GM18907 (cell line): Measurements from ENCODE around the gene ZBTB37.
"Not testable (repeated sequence)": the region's sequence is repeated elsewhere in the genome, so short reads cannot be mapped to it uniquely, and the experiment has no call there.

Experiments
- ATAC-seq: cut with Tn5 transposase; IDR thresholded peaks from one replicate; pipeline ENCODE4 v1.9.1; 2021; ENCODE audit warnings: mild to moderate bottlenecking, moderate library complexity; ENCODE audit not compliant: unreplicated experiment

Gene ZBTB37

GRCh38 chr1:173864179-173864867, 3.9 kb upstream of the ZBTB37 start:
- ATAC-seq = no peak

- ATAC-seq = no peak
These were observed 2.6 kb upstream of the ZBTB37 start for GRCh38 chr1:173865468-173866164.

DNA sequence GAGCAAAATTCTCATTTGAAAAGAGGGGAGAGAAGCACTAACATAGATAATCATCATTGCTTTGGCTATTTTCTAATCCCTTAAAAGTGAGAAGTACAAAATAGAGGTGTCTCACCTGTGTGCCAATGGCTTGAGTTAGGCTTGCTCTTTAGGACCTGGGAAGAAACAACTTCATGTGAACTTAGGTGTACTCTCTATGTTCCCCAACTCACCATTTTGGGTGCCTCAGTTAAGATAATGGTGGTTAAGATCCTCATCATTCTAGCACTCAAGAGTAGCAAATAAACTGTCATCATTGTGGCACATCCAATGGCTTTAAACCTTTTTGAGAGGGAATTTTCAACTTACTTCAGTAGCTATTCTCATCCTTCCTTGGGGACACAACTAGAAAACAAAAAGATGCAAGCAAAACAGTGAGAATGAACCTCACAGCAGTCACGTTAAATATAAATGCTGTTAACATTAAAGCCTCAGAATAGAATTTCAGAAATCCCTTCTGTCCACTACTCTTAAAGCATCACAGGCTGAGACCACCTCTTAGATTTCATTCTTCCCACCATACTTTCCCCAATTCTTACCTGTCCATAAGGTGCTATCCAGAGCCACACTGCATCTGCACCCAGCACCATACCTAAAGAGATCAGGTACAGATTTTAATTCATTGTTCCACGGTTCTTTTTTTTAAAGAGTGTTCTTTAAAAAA, 1.6 kb upstream of the ZBTB37 start:
- no peak for ATAC-seq

DNA sequence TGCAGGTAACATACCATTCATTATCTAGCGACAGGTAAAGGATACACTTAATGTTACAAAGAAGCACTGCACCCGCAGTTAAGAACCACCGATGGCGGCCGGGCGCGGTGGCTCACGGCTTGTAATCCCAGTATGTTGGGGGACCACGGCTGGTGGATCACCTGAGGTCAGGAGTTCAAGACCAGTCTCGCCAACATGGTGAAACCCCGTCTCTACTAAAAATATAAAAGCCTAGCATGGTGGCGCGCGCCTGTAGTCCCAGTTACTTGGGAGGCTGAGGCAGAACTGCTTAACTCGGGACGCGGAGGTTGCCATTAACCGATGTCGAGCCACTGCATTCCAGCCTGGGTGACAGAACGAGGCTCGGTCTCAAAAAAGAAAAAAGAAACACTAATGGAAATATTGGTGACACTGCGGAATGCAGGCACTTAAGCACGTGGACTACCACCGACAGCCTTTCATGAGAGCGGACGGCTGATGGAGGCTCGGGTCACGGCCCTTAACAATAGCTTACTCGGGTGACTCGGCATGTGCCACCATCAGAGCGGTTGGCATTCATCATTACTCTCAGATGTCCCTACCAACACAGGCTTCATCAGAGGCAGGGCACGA, 933 bp upstream of the ZBTB37 start:
- ATAC-seq = no peak

DNA sequence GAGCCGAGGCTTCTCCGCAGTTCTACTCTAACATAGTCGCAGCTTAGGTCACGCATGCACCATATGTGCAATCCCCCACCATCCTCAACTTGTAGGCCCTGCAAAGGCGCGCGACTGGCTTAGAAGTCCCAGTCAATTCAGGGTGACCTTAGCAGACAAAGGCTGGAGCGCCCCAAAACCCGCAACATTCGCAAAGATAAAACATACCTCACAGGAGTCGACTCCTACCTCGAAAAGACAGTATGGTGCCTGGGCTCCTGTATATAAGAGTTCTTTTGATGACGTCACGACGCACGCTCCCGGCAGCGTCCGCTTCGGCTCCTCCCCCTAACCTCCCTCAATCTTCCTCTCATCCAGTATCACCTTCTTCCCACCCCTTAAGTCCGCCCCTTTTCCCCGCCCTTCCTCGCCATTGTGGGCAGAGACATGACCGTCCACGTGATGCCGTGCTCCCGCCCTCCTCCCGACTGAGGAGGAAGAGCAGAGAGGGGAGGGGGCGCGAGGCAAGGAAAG, 371 bp upstream of the ZBTB37 start, which contains the start of gene GAS5:
Gene GAS5 (minus strand): TSS at position 237 of the 513 bp plus-strand sequence.
- peak; percentile 79 for ATAC-seq

- ATAC-seq = no peak
These were observed 810 bp downstream of the ZBTB37 start for GRCh38 chr1:173869021-173869359.

DNA sequence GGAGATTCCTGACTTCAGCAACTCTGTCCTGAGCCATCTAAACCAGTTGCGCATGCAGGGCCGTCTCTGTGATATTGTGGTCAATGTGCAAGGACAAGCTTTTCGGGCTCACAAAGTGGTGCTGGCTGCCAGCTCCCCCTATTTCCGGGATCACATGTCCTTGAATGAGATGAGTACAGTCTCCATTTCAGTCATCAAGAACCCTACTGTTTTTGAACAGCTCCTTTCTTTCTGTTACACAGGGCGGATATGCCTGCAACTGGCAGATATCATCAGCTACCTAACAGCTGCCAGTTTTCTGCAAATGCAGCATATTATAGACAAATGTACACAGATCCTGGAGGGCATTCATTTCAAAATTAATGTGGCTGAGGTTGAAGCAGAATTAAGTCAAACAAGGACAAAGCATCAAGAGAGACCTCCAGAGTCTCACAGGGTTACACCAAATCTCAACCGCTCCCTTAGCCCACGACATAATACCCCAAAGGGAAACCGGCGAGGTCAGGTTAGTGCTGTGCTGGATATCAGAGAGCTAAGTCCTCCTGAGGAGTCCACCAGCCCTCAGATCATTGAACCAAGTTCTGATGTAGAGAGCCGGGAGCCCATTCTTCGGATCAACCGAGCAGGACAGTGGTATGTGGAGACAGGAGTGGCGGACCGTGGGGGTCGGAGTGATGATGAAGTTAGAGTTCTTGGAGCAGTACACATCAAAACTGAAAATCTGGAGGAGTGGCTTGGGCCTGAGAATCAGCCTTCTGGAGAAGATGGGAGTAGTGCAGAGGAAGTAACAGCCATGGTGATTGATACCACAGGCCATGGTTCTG, 2.3 kb downstream of the ZBTB37 start:
- ATAC-seq = no peak

DNA sequence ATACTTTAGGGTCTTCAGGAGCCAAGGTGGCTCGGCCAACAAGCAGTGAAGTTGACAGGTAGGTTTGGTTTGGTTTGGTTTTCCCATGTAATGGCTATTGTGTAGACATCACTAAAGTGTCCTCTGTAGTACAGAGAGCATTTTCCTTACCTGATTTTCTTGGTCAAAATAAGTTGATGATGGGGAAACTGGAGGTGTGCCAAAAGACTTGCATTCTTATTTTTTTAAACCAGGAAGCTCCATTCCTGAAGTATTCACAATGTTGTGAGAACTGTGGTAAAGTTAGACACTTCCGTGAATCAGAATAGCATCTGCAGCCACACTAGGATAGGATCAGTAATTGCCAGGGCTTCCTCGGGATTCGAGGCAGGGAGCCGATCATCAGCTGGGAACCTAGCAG, 2.9 kb downstream of the ZBTB37 start:
- no peak for ATAC-seq

GRCh38 chr1:173871500-173871899, 3.3 kb downstream of the ZBTB37 start:
- no peak for ATAC-seq

GRCh38 chr1:173876732-173877131, 8.6 kb downstream of the ZBTB37 start:
- no peak for ATAC-seq

DNA sequence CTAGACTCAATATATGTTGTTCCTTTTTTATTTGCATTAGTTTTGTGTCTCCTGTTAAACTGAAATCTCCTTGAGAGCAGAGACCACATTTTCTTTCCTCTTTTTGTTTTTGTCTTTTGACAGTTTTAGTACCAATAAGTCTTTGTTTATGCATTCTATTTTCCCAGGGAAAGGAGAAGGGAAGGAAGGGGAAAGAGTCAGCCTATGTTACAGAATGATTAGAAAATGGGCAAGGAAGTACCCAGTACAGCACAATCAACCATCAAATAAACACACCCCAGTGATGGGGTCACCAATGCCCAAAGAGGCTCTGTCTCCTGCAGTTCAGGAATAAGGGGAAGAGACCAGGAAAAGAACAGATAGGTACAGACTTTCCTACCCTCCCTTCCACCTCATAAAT, 10.1 kb downstream of the ZBTB37 start:
- no peak for ATAC-seq

GRCh38 chr1:173881117-173881516, 12.9 kb downstream of the ZBTB37 start:
- ATAC-seq = not testable (repeated sequence)

DNA sequence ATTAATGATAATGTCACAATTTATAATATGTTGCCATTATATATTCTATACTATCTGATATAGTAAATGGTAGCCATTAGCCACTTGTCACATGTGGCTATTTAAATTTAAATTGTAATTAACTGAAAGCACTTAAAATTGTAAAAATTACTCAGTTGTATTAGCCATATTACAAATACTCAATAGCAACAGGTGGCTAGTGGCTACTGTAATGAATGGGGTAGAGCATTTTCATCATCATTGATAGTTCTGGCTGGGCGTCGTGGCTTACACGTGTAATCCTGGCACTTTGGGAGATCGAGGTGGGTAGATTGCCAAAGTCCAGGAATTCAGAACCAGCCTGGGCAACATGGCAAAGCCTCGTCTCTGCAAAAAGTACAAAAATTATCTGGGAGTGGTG, 16.5 kb downstream of the ZBTB37 start:
- ATAC-seq = no peak

DNA sequence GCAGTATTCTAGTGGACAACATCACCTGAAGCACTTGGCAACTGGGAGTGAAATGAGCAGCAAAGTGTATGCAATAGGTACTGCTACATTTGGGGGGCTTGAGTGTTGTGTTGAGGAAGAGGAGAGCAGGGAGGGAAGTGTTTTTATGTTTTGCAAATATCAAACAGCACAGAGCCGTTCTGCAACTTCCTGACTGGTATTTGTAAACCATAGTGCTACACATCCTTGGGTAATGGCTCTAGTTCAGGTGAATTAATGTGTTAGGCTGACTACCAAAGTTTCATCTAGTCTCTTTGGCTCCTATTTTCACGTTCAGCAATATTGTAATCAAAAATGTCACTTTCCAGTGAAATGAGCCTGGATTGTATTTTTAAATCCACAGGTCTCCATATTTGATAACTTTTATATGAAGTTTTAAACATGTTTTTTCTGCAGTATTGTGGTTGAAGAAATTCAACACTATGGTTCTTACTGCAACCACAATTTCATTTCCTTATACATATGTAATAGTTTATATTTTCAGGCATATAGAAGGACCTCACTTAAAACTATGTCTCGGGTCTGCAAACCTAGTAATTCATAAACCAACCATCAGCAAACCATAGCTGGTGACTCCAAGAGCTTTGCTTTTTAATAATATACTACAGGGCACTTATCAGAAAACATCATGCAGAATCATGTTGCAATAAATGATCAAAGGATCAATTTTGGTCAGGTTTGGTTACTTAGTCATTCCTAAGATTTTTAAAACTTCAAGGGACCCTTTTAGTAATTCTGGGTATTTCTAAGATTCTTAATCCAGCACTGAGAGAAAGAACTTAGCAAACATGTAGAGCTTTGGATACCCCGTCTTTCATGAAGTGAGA, 18.8 kb downstream of the ZBTB37 start:
- ATAC-seq = no peak

DNA sequence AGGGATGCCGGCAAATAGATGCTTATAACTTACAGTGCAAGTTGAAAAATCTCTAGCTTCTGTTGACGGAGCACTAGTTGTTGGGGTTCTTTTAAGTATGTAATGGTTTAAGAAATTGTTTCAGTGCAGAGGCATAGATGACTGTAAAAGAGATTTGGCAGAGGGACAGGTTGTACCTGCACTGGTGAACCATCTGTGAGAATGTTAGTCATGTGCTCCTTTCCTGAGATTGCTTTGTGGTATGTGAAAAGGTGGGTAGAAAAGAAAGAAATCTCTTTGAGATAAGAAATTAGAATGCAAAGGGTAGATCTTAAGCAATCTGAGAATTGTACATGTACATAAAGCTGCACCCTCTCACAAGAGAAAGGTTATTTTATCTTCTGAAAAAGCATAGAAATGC, 19.4 kb downstream of the ZBTB37 start:
- no peak for ATAC-seq

DNA sequence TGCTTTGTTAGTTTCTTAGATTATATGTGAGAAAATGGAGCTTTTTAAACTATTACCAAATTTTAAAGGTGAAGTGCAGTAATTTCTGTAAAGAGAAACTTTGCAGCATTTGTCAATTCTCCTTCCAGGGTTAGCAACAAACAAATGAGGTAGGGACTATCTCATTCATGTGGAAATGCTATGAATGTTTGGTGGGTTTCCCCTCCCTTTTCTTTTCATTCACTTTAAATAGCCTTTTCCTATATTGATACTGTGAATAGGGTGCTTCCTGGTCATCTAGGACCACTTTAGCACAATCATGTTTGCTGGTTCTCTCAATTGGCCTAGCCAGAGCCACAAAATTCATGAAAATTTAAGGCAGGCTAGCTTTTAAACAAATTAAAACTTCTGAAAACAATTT, 20.6 kb downstream of the ZBTB37 start:
- no peak for ATAC-seq

DNA sequence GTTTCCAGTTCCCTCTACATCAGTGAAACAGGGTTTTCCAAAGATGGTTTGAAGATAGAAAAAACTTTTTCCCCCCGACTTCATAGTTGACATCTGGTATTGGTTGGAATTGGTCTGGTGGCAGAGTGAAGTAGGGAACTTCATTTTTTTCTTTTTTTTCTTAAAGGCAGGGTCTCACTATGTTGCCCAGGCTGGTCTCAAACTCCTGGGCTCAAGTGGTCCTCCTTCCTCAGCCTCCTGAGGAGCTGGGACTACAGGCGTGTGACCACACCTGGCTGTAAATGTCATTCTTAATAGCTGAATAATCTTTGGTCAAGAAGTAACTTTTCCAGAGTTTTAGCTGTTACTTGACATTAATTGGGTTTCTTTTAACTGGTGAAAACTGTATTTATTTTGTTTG, 21.7 kb downstream of the ZBTB37 start:
- ATAC-seq = no peak

DNA sequence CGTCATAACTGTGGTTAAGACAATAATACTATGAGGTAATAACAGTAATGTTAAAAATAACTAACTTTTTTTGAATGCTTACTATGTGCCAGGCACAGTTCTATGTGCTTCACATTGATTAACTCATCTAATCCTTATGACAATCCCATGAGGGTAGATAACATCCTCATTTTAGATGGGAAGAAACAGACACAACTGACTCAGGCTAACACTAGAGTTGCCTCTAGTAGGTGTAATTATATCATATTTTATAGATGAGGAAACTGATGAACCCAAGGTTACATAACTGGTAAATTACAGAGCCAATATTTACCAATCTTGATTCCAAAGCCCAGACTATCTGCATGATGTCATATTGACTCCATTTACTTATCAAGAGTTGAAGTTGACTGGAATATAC, 25.4 kb downstream of the ZBTB37 start:
- no peak for ATAC-seq

GRCh38 chr1:173894189-173894588, 26.0 kb downstream of the ZBTB37 start:
- no peak for ATAC-seq

DNA sequence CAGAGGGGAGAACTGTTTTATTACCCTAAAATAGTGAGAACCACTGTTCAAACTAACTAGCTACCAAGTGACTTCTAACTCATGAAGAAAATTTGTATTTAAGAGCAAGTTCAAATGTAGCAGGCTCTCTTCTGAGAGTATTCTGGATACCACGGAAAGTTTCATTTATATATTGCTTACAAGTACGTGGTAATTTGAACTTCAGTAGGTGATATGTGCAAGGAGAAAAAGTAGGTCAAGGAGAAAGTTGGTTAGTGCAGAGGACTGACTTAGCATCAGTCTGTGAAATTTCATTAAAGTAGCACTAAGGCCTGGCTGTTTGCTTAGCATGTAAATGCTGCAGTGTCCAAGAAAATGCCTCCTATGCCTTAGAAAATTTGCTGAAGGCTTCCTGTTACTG, 32.2 kb downstream of the ZBTB37 start:
- ATAC-seq = no peak
